ENCODE data around the gene KMO.

- TF ChIP-seq POLR2A (IDR thresholded peaks at IDR 0.05) (no peak), CTCF (IDR thresholded peaks at IDR 0.05) (no peak), POLR2AphosphoS5 (IDR thresholded peaks at IDR 0.05) (no peak), EP300 (IDR thresholded peaks at IDR 0.05) (no peak)
These were observed 18.1 kb downstream of the KMO start for GRCh38 chr1:241550318-241550717.
